IMR-90 (cell line): ENCODE measurements around the gene LLGL1. TPM values are rescaled to one million over a fixed set of nuclear protein-coding genes. Genes with fewer than 3 reads are reported as not detected.

Experiments used
- ATAC-seq: fragments of 200-7000 bp; cut with Tn5 transposase; 2 replicates; pipeline ENCODE4 v1.9.1; 2020; ENCODE audit warnings: low read depth, mild to moderate bottlenecking, moderate library complexity
- BruUV-seq: library from RNA; stranded (reverse); fragments of 400-500 nt; replicated peaks from 2 replicates; lab custom pipeline; 2021; lab: Mats Ljungman, UMichigan
- CTCF ChIA-PET: fragments of 300-600 bp; formaldehyde crosslinking; extraction: SDS; loops from one replicate; lab custom pipeline; 2021; ENCODE audit warnings: antibody characterized with exemption; lab: Yijun Ruan, JAX
- POLR2A ChIA-PET: fragments of 300-600 bp; sonication (Branson Sonifier 250); formaldehyde crosslinking; loops from one replicate; lab custom pipeline; 2022; ENCODE audit warnings: antibody characterized with exemption; ENCODE audit not compliant: unreplicated experiment; lab: Charles Lee
- DNase-seq: peaks from one replicate; pipeline ENCODE4 v3.0.0; 2013
- H2AFZ ChIP-seq: replicated peaks from 2 replicates; pipeline ENCODE3; 2013; ENCODE audit warnings: low read length, mild to moderate bottlenecking; ENCODE audit not compliant: poor library complexity
- H2AK5ac ChIP-seq: 2 replicates; pipeline ENCODE4 v1.6.1; 2013; ENCODE audit warnings: low read depth, low read length, inconsistent platforms
- H2AK9ac ChIP-seq: replicated peaks from 2 replicates; pipeline ENCODE3; 2013; ENCODE audit warnings: mild to moderate bottlenecking, low read depth, low read length, moderate library complexity; ENCODE audit not compliant: poor library complexity
- H2BK120ac ChIP-seq: 2 replicates; pipeline ENCODE4 v1.6.1; 2013; ENCODE audit warnings: low read depth, low read length, inconsistent platforms
- H2BK15ac ChIP-seq: 3 replicates; pipeline ENCODE4 v1.6.1; 2013; ENCODE audit warnings: low read depth, low read length, inconsistent platforms
- H2BK20ac ChIP-seq: 2 replicates; pipeline ENCODE4 v1.6.1; 2013; ENCODE audit warnings: low read depth, mild to moderate bottlenecking, inconsistent platforms, low read length, moderate library complexity
- H2BK5ac ChIP-seq: 2 replicates; pipeline ENCODE4 v1.6.1; 2013; ENCODE audit warnings: mild to moderate bottlenecking, low read depth, low read length, inconsistent platforms; ENCODE audit not compliant: poor library complexity, severe bottlenecking
- H3K14ac ChIP-seq: replicated peaks from 2 replicates; pipeline ENCODE4 v1.6.1; 2013; ENCODE audit warnings: low read depth, low read length, inconsistent platforms
- H3K18ac ChIP-seq: 2 replicates; pipeline ENCODE4 v1.6.1; 2013; ENCODE audit warnings: low read depth, low read length, control low read depth
- H3K23ac ChIP-seq: 2 replicates; pipeline ENCODE4 v1.6.1; 2013; ENCODE audit warnings: low read depth, low read length, inconsistent platforms
- H3K27ac ChIP-seq: 2 replicates; pipeline ENCODE4 v1.5.1; 2013; ENCODE audit warnings: mild to moderate bottlenecking, control low read depth, low read length; ENCODE audit not compliant: insufficient read depth
- H3K27me3 ChIP-seq: 2 replicates; pipeline ENCODE4 v1.6.1; 2013; ENCODE audit warnings: low read length; ENCODE audit not compliant: control insufficient read depth, insufficient read depth
- H3K36me3 ChIP-seq: 2 replicates; pipeline ENCODE4 v1.6.1; 2013; ENCODE audit warnings: low read length, mixed read lengths; ENCODE audit not compliant: control insufficient read depth, insufficient read depth
- H3K4ac ChIP-seq: 2 replicates; pipeline ENCODE4 v1.6.1; 2013; ENCODE audit warnings: low read depth, low read length, inconsistent platforms
- H3K4me1 ChIP-seq: 2 replicates; pipeline ENCODE4 v1.6.1; 2013; ENCODE audit warnings: low read length, mixed read lengths; ENCODE audit not compliant: control insufficient read depth, insufficient read depth
- H3K4me2 ChIP-seq: 2 replicates; pipeline ENCODE4 v1.6.1; 2013; ENCODE audit warnings: low read depth, mild to moderate bottlenecking, control low read depth, low read length, moderate library complexity
- H3K4me3 ChIP-seq: 2 replicates; pipeline ENCODE4 v1.5.1; 2013; ENCODE audit warnings: low read depth, mild to moderate bottlenecking, control low read depth, low read length, moderate library complexity; ENCODE audit not compliant: insufficient read depth
- H3K56ac ChIP-seq: 2 replicates; pipeline ENCODE4 v1.6.1; 2013; ENCODE audit warnings: low read length, inconsistent platforms; ENCODE audit not compliant: insufficient read depth; ENCODE audit errors: extremely low read depth
- H3K79me1 ChIP-seq, 2 experiments: 2 replicates each; pipeline ENCODE4 v1.6.1; 2013; ENCODE audit warnings: low read length in 2 of 2, inconsistent platforms in 1 of 2, low read depth in 1 of 2
- H3K9ac ChIP-seq: 2 replicates; pipeline ENCODE4 v1.6.1; 2013; ENCODE audit warnings: low read depth, low read length, control low read depth
- H3K9me1 ChIP-seq: 2 replicates; pipeline ENCODE4 v1.6.1; 2013; ENCODE audit warnings: low read length, inconsistent platforms; ENCODE audit not compliant: insufficient read depth
- H3K9me3 ChIP-seq: 2 replicates; pipeline ENCODE4 v1.6.1; 2013; ENCODE audit warnings: low read length; ENCODE audit not compliant: control insufficient read depth, insufficient read depth
- H4K20me1 ChIP-seq: 2 replicates; pipeline ENCODE4 v1.6.1; 2013; ENCODE audit warnings: low read length, inconsistent platforms; ENCODE audit not compliant: insufficient read depth
- H4K5ac ChIP-seq: 2 replicates; pipeline ENCODE4 v1.6.1; 2013; ENCODE audit warnings: mild to moderate bottlenecking, low read depth, low read length, control low read depth
- H4K8ac ChIP-seq, 2 experiments: 2 replicates each; pipeline ENCODE4 v1.6.1; 2013; ENCODE audit warnings: low read depth in 2 of 2, low read length in 2 of 2, control low read depth in 1 of 2, inconsistent platforms in 1 of 2
- H4K91ac ChIP-seq: 2 replicates; pipeline ENCODE4 v1.6.1; 2013; ENCODE audit warnings: low read depth, low read length, inconsistent platforms; ENCODE audit not compliant: insufficient read depth
- BHLHE40 ChIP-seq: fragments of 150-350 bp; IDR thresholded peaks from 2 replicates; pipeline ENCODE4 v1.6.1; 2016; ENCODE audit warnings: mild to moderate bottlenecking, low read depth, low read length
- FOS ChIP-seq: fragments of 150-350 bp; IDR thresholded peaks from 2 replicates; pipeline ENCODE4 v1.6.1; 2016; ENCODE audit warnings: low read depth, low read length
- MAZ ChIP-seq: IDR thresholded peaks from 2 replicates; pipeline ENCODE4 v1.6.1; 2012; ENCODE audit warnings: low read depth, mild to moderate bottlenecking, low read length, improper control_type of control experiment, moderate library complexity, borderline replicate concordance
- MXI1 ChIP-seq: IDR thresholded peaks from 2 replicates; pipeline ENCODE4 v1.6.1; 2012; ENCODE audit warnings: low read depth, mild to moderate bottlenecking, low read length, moderate library complexity, borderline replicate concordance
- POLR2A ChIP-seq: IDR thresholded peaks from 2 replicates; pipeline ENCODE4 v1.6.1; 2012; ENCODE audit warnings: mild to moderate bottlenecking, low read depth, low read length
- RCOR1 ChIP-seq: IDR thresholded peaks from 2 replicates; pipeline ENCODE4 v1.6.1; 2012; ENCODE audit warnings: mild to moderate bottlenecking, low read length, improper control_type of control experiment; ENCODE audit not compliant: insufficient replicate concordance
- WGBS, 2 experiments: methylation state at CpG; one replicate each; pipeline versions ENCODE4 v1.1.5 to v1.1.7; 2013; ENCODE audit warnings: missing lambda C conversion rate in 2 of 2; ENCODE audit not compliant: insufficient read length in 1 of 2; ENCODE audit errors: extremely low coverage in 2 of 2; 5-methylcytosine and 5-hydroxymethylcytosine counted together
- dilution Hi-C: fragments of 300-500 bp; cut with HindIII; formaldehyde crosslinking; loops from one replicate; pipeline ENCODE4 v1.14.3; 2018; ENCODE audit warnings: low sequenced_read_pairs; ENCODE audit not compliant: unreplicated experiment
- in situ Hi-C: fragments of 300-500 bp; cut with MboI; formaldehyde crosslinking; loops from 3 replicates; pipeline ENCODE4 v1.14.3; 2019; ENCODE audit warnings: low sequenced_read_pairs, inconsistent platforms, mixed read lengths
- intact Hi-C: fragments of 100-400 bp; cut with micrococcal nuclease; formaldehyde crosslinking; loops from 2 replicates; pipeline ENCODE4 v1.10.0; 2022
- polyA plus RNA-seq, 3 experiments: library from polyadenylated mRNA; depleted of rRNA; stranded (reverse); fragments of >200 nt; gene quantifications; 2 replicates each; pipeline ENCODE4 v1.2.3, GENCODE V29; 2012; ENCODE audit warnings: low replicate concordance in 1 of 3
- total RNA-seq: library from RNA; depleted of rRNA; stranded (reverse); fragments of >200 nt; gene quantifications from 2 replicates; pipeline ENCODE4 v1.2.3, GENCODE V29; 2012
- TF ChIP-seq, protein P1 (sequence below): fragments of 150-350 bp; IDR thresholded peaks from 2 replicates; pipeline ENCODE4 v1.6.1; 2016; ENCODE audit warnings: low read depth, mild to moderate bottlenecking, low read length, moderate library complexity, borderline replicate concordance
- TF ChIP-seq, protein P2 (sequence below): fragments of 150-350 bp; IDR thresholded peaks from 2 replicates; pipeline ENCODE4 v1.6.1; 2017; ENCODE audit warnings: mild to moderate bottlenecking, antibody characterized with exemption, low read length, low read depth

The LLGL1 gene
- total and polyA plus RNA-seq, 2 of the 4 experiments (the other 2 are of a cell fraction), result 40.1 to 52.9 TPM

DNA sequence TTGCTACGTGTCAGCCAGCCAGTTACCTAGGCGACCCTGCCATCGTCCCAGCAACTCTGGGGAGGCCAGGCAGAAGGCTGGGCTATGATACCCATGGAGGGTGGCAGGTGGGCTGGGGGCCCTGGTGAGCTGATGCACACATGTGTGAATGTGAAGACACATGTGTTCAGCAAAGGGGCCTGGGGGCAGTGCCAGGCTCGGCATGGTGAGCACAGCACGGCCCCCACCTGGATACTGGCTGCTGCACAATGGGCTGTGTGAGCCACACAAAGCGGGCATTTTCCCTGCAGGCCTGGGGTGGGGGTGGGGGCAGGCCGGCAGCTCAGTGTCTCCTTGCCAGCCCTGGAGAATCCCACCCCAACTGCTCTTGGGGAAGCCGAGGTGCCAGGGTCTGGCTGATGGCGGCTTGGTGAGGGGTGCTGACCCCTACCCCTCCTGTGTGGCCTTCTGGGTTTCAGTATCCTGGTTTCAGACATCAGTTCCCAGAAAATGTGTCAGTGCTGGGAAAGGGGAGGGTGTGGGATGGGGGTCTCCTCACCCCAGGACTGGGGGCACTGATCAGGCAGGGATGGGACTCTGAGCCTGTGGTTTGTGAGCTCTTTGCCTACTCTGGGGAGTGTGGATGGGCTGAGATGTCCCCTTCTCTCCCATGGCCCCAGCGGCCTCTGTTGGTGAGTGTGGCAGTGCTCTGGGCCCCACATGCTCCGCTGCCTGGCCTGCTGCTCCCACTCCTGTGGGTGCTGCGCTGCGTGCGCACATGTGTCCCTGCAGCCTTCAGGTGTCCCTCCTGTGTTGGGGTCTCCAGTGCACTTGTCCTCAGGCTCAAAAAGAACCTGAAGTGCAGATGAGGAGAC lies 5.1 kb downstream of the LLGL1 start:
- ATAC-seq (no peak), DNase-seq (no peak)
- Histone ChIP-seq H3K4me2 (no peak overlapping the region), H2AFZ (no peak overlapping the region), H3K27me3 (no peaks in the 10 kb centered on the region), H3K36me3 (peaks cover 34% of the 10 kb centered on the region; the same call in 1 of the 2 replicates), H3K4me1 (peaks cover 10% of the 10 kb centered on the region), H3K23ac (no peak overlapping the region), H4K5ac (no peak overlapping the region), H3K9me1 (peaks cover 3% of the 10 kb centered on the region), H4K91ac (no peak overlapping the region), H2AK9ac (peak overlapping the region; percentile 59), H2BK120ac (no peak overlapping the region), H3K9ac (no peak overlapping the region), H4K8ac (no peak overlapping the region), H3K9me3 (no peaks in the 10 kb centered on the region), H3K79me1 (peaks cover 16 to 79% of the 10 kb centered on the region in 2 experiments), H2BK5ac (no peak overlapping the region), H3K4me3 (no peak overlapping the region), H3K56ac (no peak overlapping the region), H3K14ac (no peak overlapping the region), H2AK5ac (no peak overlapping the region), H3K18ac (no peak overlapping the region), H3K4ac (no peak overlapping the region), H2BK20ac (no peak overlapping the region), H3K27ac (no peak overlapping the region), H4K20me1 (peaks cover 61% of the 10 kb centered on the region), H2BK15ac (no peak overlapping the region)
- ChIA-PET POLR2A (no interaction called here), CTCF (no interaction called here)
- intact Hi-C loops, result no loop called here
- no TSS peak for BruUV-seq
- WGBS, 2 experiments, result 76% methylated on average over 5 of the region's 14 CpGs; no CpG with 5 or more reads in 1 of the 2 experiments
- TF ChIP-seq POLR2A (no peak), RCOR1 (no peak), BHLHE40 (no peak), FOS (no peak), MXI1 (no peak), MAZ (no peak)
- TF ChIP-seq, protein P1, sequence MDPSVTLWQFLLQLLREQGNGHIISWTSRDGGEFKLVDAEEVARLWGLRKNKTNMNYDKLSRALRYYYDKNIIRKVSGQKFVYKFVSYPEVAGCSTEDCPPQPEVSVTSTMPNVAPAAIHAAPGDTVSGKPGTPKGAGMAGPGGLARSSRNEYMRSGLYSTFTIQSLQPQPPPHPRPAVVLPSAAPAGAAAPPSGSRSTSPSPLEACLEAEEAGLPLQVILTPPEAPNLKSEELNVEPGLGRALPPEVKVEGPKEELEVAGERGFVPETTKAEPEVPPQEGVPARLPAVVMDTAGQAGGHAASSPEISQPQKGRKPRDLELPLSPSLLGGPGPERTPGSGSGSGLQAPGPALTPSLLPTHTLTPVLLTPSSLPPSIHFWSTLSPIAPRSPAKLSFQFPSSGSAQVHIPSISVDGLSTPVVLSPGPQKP, result no peak
- TF ChIP-seq, protein P2, sequence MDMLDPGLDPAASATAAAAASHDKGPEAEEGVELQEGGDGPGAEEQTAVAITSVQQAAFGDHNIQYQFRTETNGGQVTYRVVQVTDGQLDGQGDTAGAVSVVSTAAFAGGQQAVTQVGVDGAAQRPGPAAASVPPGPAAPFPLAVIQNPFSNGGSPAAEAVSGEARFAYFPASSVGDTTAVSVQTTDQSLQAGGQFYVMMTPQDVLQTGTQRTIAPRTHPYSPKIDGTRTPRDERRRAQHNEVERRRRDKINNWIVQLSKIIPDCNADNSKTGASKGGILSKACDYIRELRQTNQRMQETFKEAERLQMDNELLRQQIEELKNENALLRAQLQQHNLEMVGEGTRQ, result no peak
- dilution Hi-C loops, result no loop called here
- in situ Hi-C loops, result no loop called here
